RWPE2 (cell line): Measurements from ENCODE around the gene ZNF653.

Experiments
- ATAC-seq: fragments of 200-7000 bp; cut with Tn5 transposase; 3 replicates; pipeline ENCODE4 v1.9.1; 2021; ENCODE audit warnings: low read depth
- DNase-seq: peaks from one replicate; pipeline ENCODE4 v3.0.0-alpha.2; 2020; ENCODE audit warnings: low spot score
- H3K27ac ChIP-seq: fragments of 450-650 bp; 2 replicates; pipeline ENCODE4 v1.5.1; 2017; ENCODE audit warnings: mild to moderate bottlenecking; ENCODE audit not compliant: poor library complexity, severe bottlenecking
- H3K27me3 ChIP-seq: fragments of 250-450 bp; sonication (Bioruptor Pico); 2 replicates; pipeline ENCODE4 v1.5.1; 2021; ENCODE audit warnings: mild to moderate bottlenecking, moderate library complexity; ENCODE audit not compliant: insufficient read depth, poor library complexity, severe bottlenecking
- H3K36me3 ChIP-seq: fragments of 250-450 bp; sonication (Bioruptor Pico); 2 replicates; pipeline ENCODE4 v1.5.1; 2020; ENCODE audit warnings: low read depth, mild to moderate bottlenecking, moderate library complexity
- H3K4me1 ChIP-seq: fragments of 250-450 bp; sonication (Bioruptor Pico); 2 replicates; pipeline ENCODE4 v1.5.1; 2021; ENCODE audit warnings: mild to moderate bottlenecking, moderate library complexity; ENCODE audit not compliant: insufficient read depth, poor library complexity, severe bottlenecking
- H3K4me3 ChIP-seq: fragments of 250-450 bp; sonication (Bioruptor Pico); 2 replicates; pipeline ENCODE4 v1.5.1; 2021; ENCODE audit warnings: mild to moderate bottlenecking, moderate library complexity; ENCODE audit not compliant: severe bottlenecking
- H3K9me3 ChIP-seq: fragments of 250-450 bp; sonication (Bioruptor Pico); 2 replicates; pipeline ENCODE4 v1.5.1; 2021; ENCODE audit warnings: mild to moderate bottlenecking, moderate library complexity; ENCODE audit not compliant: severe bottlenecking
- CTCF ChIP-seq: fragments of 450-650 bp; IDR thresholded peaks from one replicate; pipeline ENCODE4 v1.5.1; 2017; ENCODE audit warnings: mild to moderate bottlenecking, moderate library complexity; ENCODE audit not compliant: poor library complexity, severe bottlenecking

The ZNF653 gene

GRCh38 chr19:11505504-11506100 lies at the start of gene ZNF653:
TSS of gene ZNF653 (minus strand) at chr19:11505839. CDS start at chr19:11505786, 53 bp downstream.
- no peak for TF ChIP-seq CTCF
- peak within 1 kb of the TSS; percentile 68 for H3K27ac ChIP-seq
- ATAC-seq (peak; percentile 54), DNase-seq (peak; percentile 89)
- H3K4me3 ChIP-seq: peak within 1 kb of the TSS; percentile 65
- no peaks in the 10 kb centered on the region for H3K4me1 ChIP-seq
- no peaks in the 10 kb centered on the region for H3K36me3 ChIP-seq
- no peaks in the 10 kb centered on the region for H3K9me3 ChIP-seq
- no peaks in the 10 kb centered on the region for H3K27me3 ChIP-seq

- H3K4me1 ChIP-seq: peaks cover 3% of the 10 kb centered on the region
- ATAC-seq (no peak), DNase-seq (no peak)
- no peaks in the 10 kb centered on the region for H3K9me3 ChIP-seq
- TF ChIP-seq CTCF: no peak
- H3K27me3 ChIP-seq: no peaks in the 10 kb centered on the region
- H3K4me3 ChIP-seq: no peak overlapping the region
- H3K27ac ChIP-seq: no peak overlapping the region
- peaks cover 15% of the 10 kb centered on the region for H3K36me3 ChIP-seq
Measured at GRCh38 chr19:11555246-11555645, 49.6 kb upstream of the ZNF653 start.

GRCh38 chr19:11554160-11554559 lies 48.5 kb upstream of the ZNF653 start:
- Histone ChIP-seq H3K36me3 (peaks cover 15% of the 10 kb centered on the region), H3K27ac (no peak overlapping the region), H3K27me3 (no peaks in the 10 kb centered on the region), H3K9me3 (no peaks in the 10 kb centered on the region), H3K4me1 (no peaks in the 10 kb centered on the region), H3K4me3 (no peak overlapping the region)
- ATAC-seq (no peak), DNase-seq (no peak)
- no peak for TF ChIP-seq CTCF

- TF ChIP-seq CTCF: no peak
- H3K9me3 ChIP-seq: no peaks in the 10 kb centered on the region
- H3K4me1 ChIP-seq: no peaks in the 10 kb centered on the region
- ATAC-seq (no peak), DNase-seq (no peak)
- no peak overlapping the region for H3K4me3 ChIP-seq
- H3K36me3 ChIP-seq: peaks cover 15% of the 10 kb centered on the region
- no peaks in the 10 kb centered on the region for H3K27me3 ChIP-seq
- H3K27ac ChIP-seq: no peak overlapping the region
Measured at GRCh38 chr19:11552666-11553372, 47.2 kb upstream of the ZNF653 start.
